H9 (cell line): ENCODE results near the gene CPNE7. TPM values are rescaled to one million over a fixed set of nuclear protein-coding genes. Genes with fewer than 3 reads are reported as not detected.

Source experiments
- DNase-seq: peaks from one replicate; pipeline ENCODE4 v3.0.0-alpha.2; 2017
- H2AFZ ChIP-seq: one replicate; pipeline ENCODE4 v1.6.1; 2013; ENCODE audit warnings: mild to moderate bottlenecking, low read length, control low read depth, moderate library complexity
- H2AK5ac ChIP-seq: 2 replicates; pipeline ENCODE4 v1.6.1; 2013; ENCODE audit warnings: low read length, control low read depth, mixed read lengths; ENCODE audit not compliant: insufficient read length
- H2BK120ac ChIP-seq: one replicate; pipeline ENCODE4 v1.6.1; 2013; ENCODE audit warnings: low read depth, mild to moderate bottlenecking, low read length, control low read depth, inconsistent platforms; ENCODE audit not compliant: poor library complexity, severe bottlenecking
- H2BK12ac ChIP-seq: 2 replicates; pipeline ENCODE4 v1.6.1; 2013; ENCODE audit warnings: low read length, control low read depth, mixed read lengths, low read depth; ENCODE audit not compliant: insufficient read length
- H2BK15ac ChIP-seq: 2 replicates; pipeline ENCODE4 v1.6.1; 2013; ENCODE audit warnings: low read depth, low read length, control low read depth
- H2BK20ac ChIP-seq: one replicate; pipeline ENCODE4 v1.6.1; 2013; ENCODE audit warnings: low read depth, mild to moderate bottlenecking, low read length, control low read depth, inconsistent platforms; ENCODE audit not compliant: poor library complexity, severe bottlenecking
- H2BK5ac ChIP-seq: 2 replicates; pipeline ENCODE4 v1.6.1; 2013; ENCODE audit warnings: low read length, control low read depth, mixed read lengths; ENCODE audit not compliant: insufficient read length
- H3K14ac ChIP-seq: 2 replicates; pipeline ENCODE4 v1.6.1; 2013; ENCODE audit warnings: low read length, control low read depth; ENCODE audit not compliant: insufficient read depth
- H3K18ac ChIP-seq: 2 replicates; pipeline ENCODE4 v1.6.1; 2013; ENCODE audit warnings: low read depth, mild to moderate bottlenecking, mixed read lengths, low read length, control low read depth; ENCODE audit not compliant: insufficient read length
- H3K23ac ChIP-seq: 2 replicates; pipeline ENCODE4 v1.6.1; 2013; ENCODE audit warnings: low read length, control low read depth, mixed read lengths, low read depth; ENCODE audit not compliant: insufficient read length
- H3K23me2 ChIP-seq: 2 replicates; pipeline ENCODE4 v1.6.1; 2013; ENCODE audit warnings: low read depth, mild to moderate bottlenecking, mixed read lengths, low read length, control low read depth; ENCODE audit not compliant: insufficient read length, poor library complexity, severe bottlenecking
- H3K27ac ChIP-seq: 2 replicates; pipeline ENCODE4 v1.5.1; 2013; ENCODE audit warnings: low read length, control low read depth, mixed read lengths, low read depth; ENCODE audit not compliant: insufficient read length
- H3K27me3 ChIP-seq: 2 replicates; pipeline ENCODE4 v1.6.1; 2013; ENCODE audit warnings: low read length, control low read depth, inconsistent platforms; ENCODE audit not compliant: insufficient read depth
- H3K4ac ChIP-seq: 2 replicates; pipeline ENCODE4 v1.6.1; 2013; ENCODE audit warnings: low read depth, mild to moderate bottlenecking, control low read depth, inconsistent platforms, low read length, moderate library complexity
- H3K4me1 ChIP-seq: 2 replicates; pipeline ENCODE4 v1.6.1; 2013; ENCODE audit warnings: low read length, control low read depth, inconsistent platforms; ENCODE audit not compliant: insufficient read depth
- H3K4me2 ChIP-seq: 2 replicates; pipeline ENCODE4 v1.6.1; 2013; ENCODE audit warnings: low read length, control low read depth, mixed read lengths; ENCODE audit not compliant: insufficient read length, insufficient read depth
- H3K56ac ChIP-seq: 2 replicates; pipeline ENCODE4 v1.6.1; 2013; ENCODE audit warnings: low read depth, mild to moderate bottlenecking, mixed read lengths, low read length, control low read depth; ENCODE audit not compliant: insufficient read length
- H3K79me1 ChIP-seq: 2 replicates; pipeline ENCODE4 v1.6.1; 2013; ENCODE audit warnings: low read depth, mild to moderate bottlenecking, moderate library complexity, low read length, control low read depth, inconsistent platforms; ENCODE audit not compliant: insufficient read depth, poor library complexity, severe bottlenecking
- H3K79me2 ChIP-seq: 2 replicates; pipeline ENCODE4 v1.6.1; 2013; ENCODE audit warnings: low read length, control low read depth, inconsistent platforms; ENCODE audit not compliant: insufficient read depth
- H3K9ac ChIP-seq: 2 replicates; pipeline ENCODE4 v1.6.1; 2013; ENCODE audit warnings: low read length, control low read depth, mixed read lengths; ENCODE audit not compliant: insufficient read length; ENCODE audit errors: extremely low read depth
- H3K9me3 ChIP-seq: one replicate; pipeline ENCODE4 v1.6.1; 2013; ENCODE audit warnings: low read depth, low read length, inconsistent platforms; ENCODE audit not compliant: control insufficient read depth
- H3T11ph ChIP-seq: one replicate; pipeline ENCODE4 v1.6.1; 2013; ENCODE audit warnings: mild to moderate bottlenecking, low read length, control low read depth, inconsistent platforms
- H4K20me1 ChIP-seq: one replicate; pipeline ENCODE4 v1.6.1; 2013; ENCODE audit not compliant: control insufficient read depth, insufficient read length, insufficient read depth
- H4K5ac ChIP-seq: 2 replicates; pipeline ENCODE4 v1.6.1; 2013; ENCODE audit warnings: low read depth, mild to moderate bottlenecking, mixed read lengths, low read length, control low read depth; ENCODE audit not compliant: insufficient read length
- H4K8ac ChIP-seq: replicated peaks from 2 replicates; pipeline ENCODE4 v1.6.1; 2013; ENCODE audit warnings: low read length, control low read depth, mixed read lengths, low read depth; ENCODE audit not compliant: insufficient read length
- H4K91ac ChIP-seq: 2 replicates; pipeline ENCODE4 v1.6.1; 2013; ENCODE audit warnings: low read depth, mild to moderate bottlenecking, moderate library complexity, mixed read lengths, low read length, control low read depth; ENCODE audit not compliant: insufficient read length
- H3K27ac Mint-ChIP-seq, 3 experiments: 2 replicates in 2 of 3; 3 replicates in 1 of 3; pipeline ENCODE4 v1.8.0; 2020 to 2021; ENCODE audit warnings: mixed read lengths in 3 of 3, mild to moderate bottlenecking in 1 of 3, moderate library complexity in 1 of 3
- H3K27me3 Mint-ChIP-seq: 2 replicates; pipeline ENCODE4 v1.8.0; 2021; ENCODE audit warnings: low read depth, mild to moderate bottlenecking, moderate library complexity, mixed read lengths
- H3K36me3 Mint-ChIP-seq, 3 experiments: 2 replicates in 2 of 3; 3 replicates in 1 of 3; pipeline ENCODE4 v1.8.0; 2020 to 2021; ENCODE audit warnings: low read depth in 3 of 3, mixed read lengths in 3 of 3; ENCODE audit not compliant: insufficient read depth in 1 of 3
- H3K4me1 Mint-ChIP-seq, 2 experiments: 2 replicates each; pipeline ENCODE4 v1.8.0; 2020; ENCODE audit warnings: mixed read lengths in 2 of 2
- H3K4me3 Mint-ChIP-seq, 2 experiments: 2 replicates in 1 of 2; 3 replicates in 1 of 2; pipeline ENCODE4 v1.8.0; 2020 to 2021; ENCODE audit warnings: mild to moderate bottlenecking in 2 of 2, mixed read lengths in 2 of 2, moderate library complexity in 1 of 2
- H3K9me3 Mint-ChIP-seq, 2 experiments: 2 replicates in 1 of 2; 3 replicates in 1 of 2; pipeline ENCODE4 v1.8.0; 2020; ENCODE audit warnings: mild to moderate bottlenecking in 2 of 2, mixed read lengths in 2 of 2, moderate library complexity in 1 of 2
- whole genome bisulfite sequencing: extraction: QIAGEN DNeasy Blood & Tissue Kit; methylation state at CpG from one replicate; pipeline ENCODE4 v1.1.7; 2013; ENCODE audit warnings: missing lambda C conversion rate, low lambda C conversion rate, mixed read lengths; ENCODE audit not compliant: insufficient read length; ENCODE audit errors: extremely low coverage; 5-methylcytosine and 5-hydroxymethylcytosine counted together
- total RNA-seq: library from RNA; stranded (reverse); gene quantifications from 2 replicates; pipeline ENCODE4 v1.2.1, GENCODE V29; 2021
- TF ChIP-seq, protein P1 (sequence below): fragments of 200-600 bp; sonication (generic); conservative IDR thresholded peaks from 3 replicates; pipeline ENCODE4 v1.8.0; 2021; ENCODE audit warnings: antibody characterized with exemption, mild to moderate bottlenecking

CPNE7 gene
- total RNA-seq, 1 experiment from 2014 or later = 23.4 TPM

DNA sequence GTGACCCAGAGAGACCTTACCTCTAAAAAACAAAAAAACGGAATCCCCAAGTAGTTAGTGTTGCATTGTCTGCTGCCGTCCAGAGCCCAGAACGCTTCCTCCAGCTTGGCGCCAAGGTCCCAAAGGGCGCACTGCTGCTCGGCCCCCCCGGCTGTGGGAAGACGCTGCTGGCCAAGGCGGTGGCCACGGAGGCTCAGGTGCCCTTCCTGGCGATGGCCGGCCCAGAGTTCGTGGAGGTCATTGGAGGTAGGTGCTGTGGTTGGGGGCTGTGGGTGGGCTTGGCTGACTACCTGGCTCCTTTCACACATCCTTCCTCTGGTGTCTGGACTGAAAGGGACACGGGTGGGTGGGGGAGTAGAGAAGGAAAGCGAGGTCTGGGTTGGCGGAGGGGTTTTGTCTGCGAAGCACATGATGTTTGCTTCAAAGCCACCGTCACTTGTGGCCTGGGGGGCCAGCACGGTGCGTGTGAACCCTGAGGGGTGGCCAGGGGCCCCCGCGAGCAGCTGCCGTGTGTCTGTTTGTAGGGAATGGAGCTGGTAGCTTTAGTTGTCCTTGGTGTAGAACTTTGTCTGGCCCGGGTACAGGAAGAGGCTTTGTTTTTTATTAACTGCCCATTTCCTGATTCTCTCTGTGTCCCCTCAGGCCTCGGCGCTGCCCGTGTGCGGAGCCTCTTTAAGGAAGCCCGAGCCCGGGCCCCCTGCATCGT is 43.6 kb upstream of the CPNE7 start:
- Histone ChIP-seq H3K23me2 (no peaks in the 10 kb centered on the region), H4K91ac (no peak overlapping the region), H3K4me2 (no peak overlapping the region), H3K79me2 (no peaks in the 10 kb centered on the region), H2AFZ (no peak overlapping the region), H3K23ac (no peak overlapping the region), H3K27me3 (no peaks in the 10 kb centered on the region), H3K79me1 (no peaks in the 10 kb centered on the region), H2AK5ac (no peak overlapping the region), H3K27ac (no peak overlapping the region), H3K18ac (no peak overlapping the region), H3K9ac (no peak overlapping the region), H4K8ac (no peak overlapping the region), H4K5ac (no peak overlapping the region), H2BK120ac (no peak overlapping the region), H3K14ac (no peak overlapping the region), H2BK12ac (no peak overlapping the region), H2BK5ac (no peak overlapping the region), H3K4me1 (no peaks in the 10 kb centered on the region), H2BK20ac (no peak overlapping the region), H3K9me3 (no peaks in the 10 kb centered on the region), H2BK15ac (no peak overlapping the region), H3T11ph (no peak overlapping the region), H3K4ac (no peak overlapping the region), H4K20me1 (no peaks in the 10 kb centered on the region), H3K56ac (no peak overlapping the region)
- Mint-ChIP-seq H3K9me3 (no peaks in the 10 kb centered on the region), H3K4me1 (no peaks in the 10 kb centered on the region), H3K27ac (no peak overlapping the region), H3K4me3 (no peak overlapping the region), H3K27me3 (no peaks in the 10 kb centered on the region), H3K36me3 (peaks cover 49 to 89% (median 82%) of the 10 kb centered on the region in 3 experiments)
- WGBS = no CpG with 5 or more reads among the region's 31 CpGs
- TF ChIP-seq, protein P1, sequence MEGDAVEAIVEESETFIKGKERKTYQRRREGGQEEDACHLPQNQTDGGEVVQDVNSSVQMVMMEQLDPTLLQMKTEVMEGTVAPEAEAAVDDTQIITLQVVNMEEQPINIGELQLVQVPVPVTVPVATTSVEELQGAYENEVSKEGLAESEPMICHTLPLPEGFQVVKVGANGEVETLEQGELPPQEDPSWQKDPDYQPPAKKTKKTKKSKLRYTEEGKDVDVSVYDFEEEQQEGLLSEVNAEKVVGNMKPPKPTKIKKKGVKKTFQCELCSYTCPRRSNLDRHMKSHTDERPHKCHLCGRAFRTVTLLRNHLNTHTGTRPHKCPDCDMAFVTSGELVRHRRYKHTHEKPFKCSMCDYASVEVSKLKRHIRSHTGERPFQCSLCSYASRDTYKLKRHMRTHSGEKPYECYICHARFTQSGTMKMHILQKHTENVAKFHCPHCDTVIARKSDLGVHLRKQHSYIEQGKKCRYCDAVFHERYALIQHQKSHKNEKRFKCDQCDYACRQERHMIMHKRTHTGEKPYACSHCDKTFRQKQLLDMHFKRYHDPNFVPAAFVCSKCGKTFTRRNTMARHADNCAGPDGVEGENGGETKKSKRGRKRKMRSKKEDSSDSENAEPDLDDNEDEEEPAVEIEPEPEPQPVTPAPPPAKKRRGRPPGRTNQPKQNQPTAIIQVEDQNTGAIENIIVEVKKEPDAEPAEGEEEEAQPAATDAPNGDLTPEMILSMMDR = no peak
- DNase-seq = no peak
